HL-60/S4 treated with retinoic acid at 250 ng/mL for 4 days and 3 days (cell line): ENCODE data around the gene SBK2.

Experiments
- in situ Hi-C: fragments of 300-500 bp; cut with MboI; formaldehyde crosslinking; loops from 2 replicates; pipeline ENCODE4 v1.7.0; 2022; ENCODE audit warnings: low sequenced_read_pairs

Gene SBK2

DNA sequence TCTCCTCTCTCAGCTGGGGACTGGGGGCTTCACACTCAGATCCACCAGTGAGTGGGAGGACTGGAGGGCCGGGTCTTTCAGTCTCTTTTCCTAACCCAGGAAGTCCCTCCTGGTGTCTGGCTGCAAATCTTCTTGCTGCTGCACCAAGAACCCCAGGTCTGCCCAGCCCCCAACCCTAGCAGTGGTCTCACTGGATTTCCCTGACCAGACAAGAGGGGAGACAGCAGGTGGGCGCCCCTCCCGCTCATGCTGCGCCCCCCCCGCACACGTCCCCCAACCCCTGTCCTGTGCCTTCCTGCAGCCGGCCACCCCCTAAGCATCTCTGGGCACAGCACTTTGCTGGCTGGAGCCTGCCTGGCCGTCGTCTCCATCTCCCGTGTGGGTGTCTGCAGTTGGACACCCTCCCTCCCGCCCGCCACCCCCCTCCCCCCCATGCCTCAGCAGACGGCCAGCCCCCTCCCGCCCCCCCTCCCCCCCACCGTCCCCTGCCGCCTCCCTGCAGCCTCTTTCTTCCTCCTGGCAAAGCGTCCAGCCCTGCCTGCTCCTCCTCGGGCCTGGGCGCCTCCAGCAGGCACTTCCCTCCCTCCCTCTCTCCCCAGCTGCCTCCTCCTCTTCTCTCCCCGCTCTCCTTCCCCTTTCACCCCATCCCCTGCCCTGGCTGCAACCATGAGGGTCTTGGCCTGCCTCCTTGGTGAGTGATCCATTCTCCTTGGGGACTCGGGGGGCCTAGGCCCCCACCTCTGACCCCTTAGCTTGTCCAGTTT is 48.8 kb downstream of the SBK2 start, which contains the start of gene SSC5D:
Gene SSC5D, plus strand, starts transcription at position 513 of the 764 bp plus-strand sequence. Its CDS starts 154 bp downstream, at position 667.
- in situ Hi-C loops: no loop called here

DNA sequence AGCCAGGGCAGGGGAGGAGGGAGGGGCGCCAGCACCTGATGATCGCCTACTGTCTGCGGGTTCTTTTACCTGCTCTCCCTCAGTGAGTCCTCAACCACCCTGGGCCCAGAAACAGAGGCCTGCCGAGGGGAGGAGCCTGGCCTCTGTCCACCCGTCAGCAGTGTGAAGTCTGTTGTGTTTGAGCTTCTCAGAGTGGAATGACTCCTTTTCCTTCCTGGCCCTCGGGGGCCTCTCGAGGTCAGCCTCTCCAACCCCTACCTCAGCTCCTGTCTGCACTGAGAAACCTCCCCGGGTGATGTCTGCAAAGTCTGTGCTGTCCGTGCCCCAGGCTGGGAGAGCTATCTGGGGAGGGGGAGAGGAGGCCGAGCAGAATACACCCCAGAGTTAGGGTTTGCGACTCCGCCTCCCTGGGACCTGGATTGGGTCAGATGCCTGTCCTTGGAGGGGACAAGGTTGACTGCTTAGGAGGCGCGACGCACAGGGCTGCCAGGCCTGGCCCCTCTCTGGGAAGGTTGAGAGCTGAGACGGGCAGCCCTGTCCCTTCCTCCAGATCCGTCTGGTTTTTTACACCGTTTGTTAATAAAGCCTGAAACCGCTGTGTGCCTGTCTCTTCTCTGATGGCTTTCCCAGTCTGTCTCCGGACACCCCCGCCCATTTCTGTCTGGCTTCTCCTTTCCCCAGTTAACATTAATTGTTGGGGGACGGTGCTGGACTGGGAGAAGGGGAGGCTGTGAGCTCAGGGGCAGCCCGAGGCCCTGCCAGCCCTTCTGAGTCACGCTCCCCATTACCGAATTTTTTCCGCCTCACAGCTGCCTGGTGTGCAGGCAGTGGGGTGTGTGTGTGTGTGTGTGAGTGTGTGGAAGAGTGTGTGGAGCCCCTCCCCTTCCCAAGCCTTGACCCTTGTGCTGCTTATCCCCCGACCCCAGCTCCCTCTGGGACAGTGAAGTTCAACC is 49.7 kb downstream of the SBK2 start:
- in situ Hi-C loops: no loop called here

DNA sequence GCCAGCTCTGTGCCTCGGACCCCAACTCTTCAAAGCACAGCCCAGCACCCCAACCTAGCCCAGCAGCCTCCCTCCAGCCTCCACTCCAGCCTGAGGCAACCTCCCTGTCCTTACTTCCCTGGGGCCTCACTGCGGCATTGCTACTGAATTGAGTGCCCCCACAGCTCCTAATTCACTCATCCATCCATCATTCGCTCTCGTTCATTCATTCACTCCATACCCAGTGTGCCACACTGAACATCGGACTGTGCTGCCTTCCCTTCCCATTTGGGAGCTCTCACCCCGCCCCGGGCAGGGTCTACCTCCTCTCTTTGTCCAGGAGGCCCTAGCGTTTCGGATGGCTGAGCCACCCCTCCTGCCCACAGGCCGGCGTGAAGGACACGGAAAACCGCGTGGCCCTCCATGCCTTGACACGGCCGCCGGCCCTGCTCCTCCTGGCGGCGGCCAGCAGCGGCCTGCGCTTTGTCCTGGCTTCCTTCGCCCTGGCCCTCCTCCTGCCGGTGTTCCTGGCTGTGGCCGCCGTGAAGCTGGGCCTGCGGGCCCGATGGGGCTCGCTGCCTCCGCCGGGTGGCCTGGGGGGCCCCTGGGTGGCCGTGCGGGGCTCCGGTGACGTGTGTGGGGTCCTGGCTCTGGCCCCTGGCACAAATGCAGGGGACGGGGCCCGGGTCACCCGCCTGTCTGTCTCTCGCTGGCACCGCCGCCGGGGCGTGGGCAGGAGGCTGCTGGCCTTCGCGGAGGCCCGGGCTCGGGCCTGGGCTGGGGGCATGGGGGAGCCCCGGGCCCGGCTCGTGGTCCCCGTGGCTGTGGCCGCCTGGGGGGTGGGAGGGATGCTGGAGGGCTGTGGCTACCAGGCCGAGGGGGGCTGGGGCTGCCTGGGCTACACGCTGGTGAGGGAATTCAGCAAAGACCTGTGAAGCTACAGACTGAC is 50.6 kb downstream of the SBK2 start:
- in situ Hi-C loops: no loop called here

DNA sequence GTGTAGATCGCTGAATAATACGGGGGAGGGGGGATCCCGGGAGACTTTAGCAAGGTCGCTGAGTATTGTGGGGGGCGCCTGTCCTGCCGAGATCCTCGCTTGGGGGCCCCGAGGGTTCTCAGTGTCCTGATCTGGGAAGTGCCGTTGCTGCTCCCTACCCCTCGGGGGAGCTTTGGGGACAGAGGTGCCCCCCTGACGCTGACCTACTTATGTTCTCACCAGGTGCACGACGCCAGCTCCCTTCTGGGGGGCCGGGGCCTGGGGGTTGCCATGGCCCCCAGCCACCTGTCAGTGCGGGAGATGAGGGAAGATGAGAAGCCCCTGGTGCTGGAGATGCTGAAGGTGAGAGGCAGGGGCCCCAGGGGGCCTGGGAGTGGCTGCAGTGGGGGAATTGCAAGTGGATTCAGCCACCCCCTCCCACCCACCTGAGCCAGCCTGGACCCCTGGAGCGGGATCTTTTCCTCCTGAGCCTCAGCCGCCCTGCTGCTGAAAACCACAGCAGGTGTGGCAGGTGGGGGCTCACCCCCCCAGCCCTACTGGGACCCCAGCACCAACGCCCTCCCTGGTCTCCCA is 51.4 kb downstream of the SBK2 start:
- in situ Hi-C loops: no loop called here

DNA sequence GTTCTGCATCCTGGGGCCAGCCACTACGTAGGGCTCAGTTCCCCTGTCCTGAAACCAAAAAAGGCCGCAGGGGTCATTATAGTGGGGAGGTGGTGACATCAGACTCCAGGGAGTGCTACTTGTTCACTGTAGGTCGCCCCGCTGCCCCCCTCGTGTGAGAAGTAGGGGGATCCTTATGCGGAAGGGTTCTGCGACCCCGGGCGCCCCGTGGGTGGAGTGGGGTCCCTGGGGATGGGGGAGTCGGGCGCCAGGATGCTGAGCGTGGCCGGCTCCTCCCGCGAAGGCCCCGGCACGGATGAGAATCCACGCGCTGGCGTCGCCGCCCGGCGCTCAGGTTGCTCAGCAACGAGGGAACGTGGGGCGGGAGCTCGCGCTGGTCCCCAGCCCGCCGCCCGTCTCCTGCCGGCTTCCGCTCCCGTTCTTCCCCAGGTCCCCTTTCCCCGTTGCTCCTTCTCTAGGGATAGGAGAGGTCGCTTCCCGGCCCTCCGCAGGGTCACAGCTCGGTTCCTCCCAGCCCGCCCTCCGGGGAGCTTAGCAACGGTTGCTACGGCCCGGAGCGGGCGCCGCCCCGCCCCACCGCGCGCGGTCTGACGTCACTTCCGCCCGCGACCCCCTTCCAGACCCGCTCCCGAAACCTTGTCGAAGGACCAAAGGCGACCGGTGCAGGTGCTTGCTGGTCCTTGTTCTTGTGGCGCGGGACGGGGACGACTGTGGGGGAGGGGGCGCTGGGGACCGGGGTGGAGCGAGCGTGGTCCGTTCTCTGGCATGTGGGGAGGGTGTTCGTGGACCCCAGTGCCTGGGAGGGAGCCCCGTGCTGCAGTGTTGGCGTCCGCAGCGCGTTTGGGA is 52.1 kb downstream of the SBK2 start, which contains the start of gene NAT14:
Gene NAT14, plus strand, starts transcription at position 596 of the 846 bp plus-strand sequence. CDS start 521 bp downstream, outside the sequence.
- in situ Hi-C loops: no loop called here

DNA sequence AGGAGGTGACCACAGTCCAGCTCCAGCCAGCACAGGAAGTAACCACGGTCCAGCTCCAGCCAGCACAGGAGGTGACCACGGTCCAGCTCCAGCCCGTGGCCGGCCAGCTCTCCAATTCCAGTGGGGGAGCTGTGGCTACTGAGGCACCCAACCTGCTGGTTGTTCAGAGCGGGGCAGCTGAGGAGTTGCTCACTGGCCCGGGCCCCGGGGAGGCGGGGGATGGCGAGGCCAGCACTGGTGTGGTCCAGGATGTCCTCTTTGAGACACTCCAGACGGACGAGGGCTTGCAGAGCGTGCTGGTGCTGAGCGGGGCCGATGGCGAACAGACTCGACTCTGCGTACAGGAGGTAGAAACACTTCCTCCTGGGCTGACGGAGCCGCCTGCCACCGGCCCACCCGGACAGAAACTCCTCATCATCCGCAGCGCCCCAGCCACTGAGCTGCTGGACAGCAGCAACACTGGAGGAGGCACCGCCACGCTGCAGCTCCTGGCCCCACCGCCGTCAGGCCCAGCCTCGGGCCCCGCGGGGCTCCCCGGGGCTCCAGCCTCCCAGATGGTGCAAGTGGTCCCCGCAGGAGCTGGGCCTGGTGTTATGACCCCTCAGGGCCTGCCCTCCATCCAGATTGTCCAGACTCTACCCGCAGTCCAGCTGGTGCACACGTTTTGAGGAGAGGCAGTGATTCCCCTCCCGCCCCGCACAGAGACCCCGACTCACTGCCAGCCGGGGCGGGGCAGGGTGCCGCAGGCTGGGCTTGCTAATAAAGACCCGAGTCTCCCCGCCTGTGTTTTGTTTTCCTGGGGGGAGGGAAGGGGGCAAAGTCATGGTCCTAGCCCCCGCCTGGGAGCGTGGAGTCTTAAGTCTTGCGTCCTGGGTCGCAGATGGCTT is 53.0 kb downstream of the SBK2 start:
- in situ Hi-C loops: no loop called here

DNA sequence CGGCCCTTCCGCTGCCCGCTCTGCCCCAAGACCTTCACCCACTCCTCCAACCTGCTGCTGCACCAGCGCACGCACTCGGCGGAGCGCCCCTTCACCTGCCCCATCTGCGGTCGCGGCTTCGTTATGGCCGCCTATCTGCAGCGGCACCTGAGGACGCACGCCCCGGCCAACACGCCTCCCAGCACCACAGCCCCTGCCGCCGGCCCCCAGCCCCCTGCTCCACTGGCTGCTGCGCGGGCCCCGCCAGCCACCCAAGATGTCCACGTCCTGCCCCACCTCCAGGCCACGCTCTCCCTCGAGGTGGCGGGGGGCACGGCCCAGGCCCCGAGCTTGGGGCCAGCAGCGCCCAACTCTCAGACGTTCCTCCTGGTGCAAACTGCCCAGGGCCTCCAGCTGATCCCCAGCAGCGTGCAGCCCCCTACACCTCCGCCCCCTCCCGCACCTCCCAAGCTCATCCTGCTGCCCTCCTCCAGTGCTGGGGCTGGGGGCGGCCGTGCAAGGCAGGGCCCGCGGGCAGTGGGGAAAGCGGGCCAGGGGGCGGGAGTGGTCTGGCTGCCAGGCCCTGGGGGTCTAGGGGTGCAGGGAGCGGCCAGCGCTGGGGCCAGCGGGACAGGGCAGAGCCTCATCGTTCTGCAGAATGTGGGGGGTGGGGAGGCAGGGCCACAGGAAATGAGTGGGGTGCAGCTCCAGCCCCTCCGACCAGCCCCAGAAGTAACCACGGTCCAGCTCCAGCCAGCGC is 53.8 kb downstream of the SBK2 start:
- in situ Hi-C loops: no loop called here

DNA sequence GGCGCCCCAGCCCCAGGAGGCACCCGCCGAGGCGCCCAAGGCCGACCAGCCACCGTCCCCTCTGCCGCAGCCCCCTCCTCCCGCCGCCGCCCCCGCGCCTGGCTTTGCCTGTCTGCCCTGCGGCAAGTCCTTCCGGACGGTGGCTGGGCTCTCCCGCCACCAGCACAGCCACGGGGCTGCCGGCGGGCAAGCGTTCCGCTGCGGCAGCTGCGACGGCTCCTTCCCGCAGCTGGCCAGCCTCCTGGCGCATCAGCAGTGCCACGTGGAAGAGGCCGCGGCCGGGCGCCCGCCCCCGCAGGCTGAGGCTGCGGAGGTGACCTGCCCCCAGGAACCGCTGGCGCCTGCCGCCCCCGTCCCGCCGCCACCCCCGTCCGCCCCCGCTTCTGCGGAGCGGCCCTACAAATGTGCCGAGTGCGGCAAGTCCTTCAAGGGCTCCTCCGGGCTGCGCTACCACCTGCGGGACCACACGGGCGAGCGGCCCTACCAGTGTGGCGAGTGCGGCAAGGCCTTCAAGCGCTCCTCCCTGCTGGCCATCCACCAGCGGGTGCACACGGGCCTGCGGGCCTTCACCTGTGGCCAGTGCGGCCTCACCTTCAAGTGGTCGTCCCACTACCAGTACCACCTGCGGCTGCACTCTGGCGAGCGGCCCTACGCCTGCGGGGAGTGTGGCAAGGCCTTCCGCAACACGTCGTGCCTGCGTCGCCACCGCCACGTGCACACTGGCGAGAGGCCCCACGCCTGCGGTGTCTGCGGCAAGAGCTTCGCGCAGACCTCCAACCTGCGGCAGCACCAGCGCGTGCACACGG is 54.6 kb downstream of the SBK2 start:
- in situ Hi-C loops: no loop called here

DNA sequence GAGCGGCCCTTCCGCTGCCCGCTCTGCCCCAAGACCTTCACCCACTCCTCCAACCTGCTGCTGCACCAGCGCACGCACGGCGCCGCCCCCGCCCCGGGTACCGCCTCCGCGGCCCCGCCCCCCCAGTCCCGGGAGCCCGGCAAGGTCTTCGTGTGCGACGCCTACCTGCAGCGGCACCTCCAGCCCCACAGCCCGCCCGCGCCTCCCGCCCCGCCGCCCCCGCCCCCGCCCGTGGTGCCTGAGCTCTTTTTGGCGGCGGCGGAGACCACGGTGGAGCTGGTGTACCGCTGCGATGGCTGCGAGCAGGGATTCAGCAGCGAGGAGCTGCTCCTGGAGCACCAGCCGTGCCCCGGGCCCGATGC is 55.2 kb downstream of the SBK2 start:
- in situ Hi-C loops: no loop called here

DNA sequence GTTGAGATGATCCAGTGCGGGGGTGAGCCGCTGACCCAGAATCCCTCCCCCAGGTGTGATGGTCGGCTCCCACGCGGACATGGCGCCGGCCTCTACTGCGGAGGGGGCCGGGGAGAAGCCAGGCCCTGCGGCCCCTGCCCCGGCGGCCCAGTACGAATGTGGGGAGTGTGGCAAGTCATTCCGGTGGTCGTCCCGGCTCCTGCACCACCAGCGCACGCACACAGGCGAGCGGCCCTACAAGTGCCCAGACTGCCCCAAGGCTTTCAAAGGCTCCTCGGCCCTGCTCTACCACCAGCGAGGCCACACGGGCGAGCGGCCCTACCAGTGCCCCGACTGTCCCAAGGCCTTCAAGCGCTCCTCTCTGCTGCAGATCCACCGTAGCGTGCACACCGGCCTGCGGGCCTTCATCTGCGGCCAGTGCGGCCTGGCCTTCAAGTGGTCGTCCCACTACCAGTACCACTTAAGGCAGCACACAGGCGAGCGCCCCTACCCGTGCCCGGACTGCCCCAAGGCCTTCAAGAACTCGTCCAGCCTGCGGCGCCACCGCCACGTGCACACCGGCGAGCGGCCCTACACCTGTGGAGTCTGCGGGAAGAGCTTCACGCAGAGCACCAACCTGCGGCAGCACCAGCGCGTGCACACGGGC is 55.7 kb downstream of the SBK2 start:
- in situ Hi-C loops: no loop called here

DNA sequence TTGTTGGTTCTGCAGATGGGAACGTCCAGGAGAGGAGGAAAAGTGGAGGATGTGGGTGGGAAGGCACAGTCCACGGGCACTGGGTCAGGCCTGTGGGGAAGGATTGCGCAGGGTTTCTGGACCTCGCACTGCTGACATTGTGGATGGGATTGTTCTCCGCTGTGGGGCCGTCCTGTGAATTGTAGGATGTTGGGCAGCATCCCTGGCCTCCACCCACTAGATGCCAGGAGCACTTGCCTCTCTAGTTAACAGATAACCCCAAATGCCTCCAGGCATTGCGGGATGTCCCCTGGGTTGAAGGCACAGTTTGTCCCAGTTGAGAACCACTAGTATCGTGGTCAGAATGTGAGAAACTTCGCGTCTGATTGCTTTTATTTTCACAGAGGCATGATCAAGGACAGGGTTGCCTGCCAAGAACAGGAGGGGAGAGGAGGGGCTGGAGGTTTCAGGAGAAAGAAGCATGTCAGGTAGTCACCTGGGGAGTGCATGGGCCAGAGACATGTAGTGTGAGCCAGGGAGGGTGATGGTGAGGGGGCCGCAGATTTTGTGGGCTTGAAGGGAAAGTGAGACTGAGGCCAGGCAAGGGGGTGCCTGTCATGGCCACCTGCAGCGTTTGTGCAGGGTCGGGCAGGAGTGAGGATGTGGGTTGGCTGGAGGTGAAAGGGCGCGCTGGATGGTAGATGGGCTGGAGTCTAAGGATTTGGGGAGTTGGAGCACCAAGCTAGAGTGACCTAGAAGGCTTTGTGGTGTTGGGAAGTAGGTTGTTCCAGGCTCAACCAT is 57.3 kb downstream of the SBK2 start:
- in situ Hi-C loops: no loop called here

DNA sequence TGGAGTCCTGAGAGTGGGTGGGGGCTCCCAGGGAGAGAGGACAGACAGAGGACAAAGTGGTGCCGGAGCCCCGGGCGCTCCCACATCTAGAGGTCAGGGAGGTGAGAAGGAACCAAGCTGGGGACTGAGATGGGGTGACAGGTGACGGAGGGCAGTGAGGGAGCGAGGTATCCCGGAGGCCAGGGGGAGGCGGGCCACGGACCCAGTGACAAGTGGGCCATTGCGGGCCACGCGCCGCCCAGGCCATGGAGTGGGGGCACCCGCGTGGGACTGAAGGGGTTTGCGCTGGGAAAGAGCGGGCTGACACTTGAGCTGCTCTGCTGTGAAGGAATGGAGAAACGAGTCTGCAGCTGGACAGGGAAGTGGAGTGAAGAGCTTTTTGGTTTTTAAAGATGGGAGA is 57.9 kb downstream of the SBK2 start:
- in situ Hi-C loops: no loop called here
